IMR-90 (cell line): ENCODE results near the gene L3MBTL3. TPM values are rescaled to one million over a fixed set of nuclear protein-coding genes. Genes with fewer than 3 reads are reported as not detected.
"Not testable (repeated sequence)": the region's sequence is repeated elsewhere in the genome, so short reads cannot be mapped to it uniquely, and the experiment has no call there.

Experiments
- ATAC-seq: fragments of 200-7000 bp; cut with Tn5 transposase; 2 replicates; pipeline ENCODE4 v1.9.1; 2020; ENCODE audit warnings: low read depth, mild to moderate bottlenecking, moderate library complexity
- BruUV-seq: library from RNA; stranded (reverse); fragments of 400-500 nt; replicated peaks from 2 replicates; lab custom pipeline; 2021; lab: Mats Ljungman, UMichigan
- CTCF ChIA-PET: fragments of 300-600 bp; formaldehyde crosslinking; extraction: SDS; loops from one replicate; lab custom pipeline; 2021; ENCODE audit warnings: antibody characterized with exemption; lab: Yijun Ruan, JAX
- POLR2A ChIA-PET: fragments of 300-600 bp; sonication (Branson Sonifier 250); formaldehyde crosslinking; loops from one replicate; lab custom pipeline; 2022; ENCODE audit warnings: antibody characterized with exemption; ENCODE audit not compliant: unreplicated experiment; lab: Charles Lee
- DNase-seq: peaks from one replicate; pipeline ENCODE4 v3.0.0; 2013
- H2AFZ ChIP-seq: replicated peaks from 2 replicates; pipeline ENCODE3; 2013; ENCODE audit warnings: low read length, mild to moderate bottlenecking; ENCODE audit not compliant: poor library complexity
- H2AK5ac ChIP-seq: 2 replicates; pipeline ENCODE4 v1.6.1; 2013; ENCODE audit warnings: low read depth, low read length, inconsistent platforms
- H2AK9ac ChIP-seq: replicated peaks from 2 replicates; pipeline ENCODE3; 2013; ENCODE audit warnings: mild to moderate bottlenecking, low read depth, low read length, moderate library complexity; ENCODE audit not compliant: poor library complexity
- H2BK120ac ChIP-seq: 2 replicates; pipeline ENCODE4 v1.6.1; 2013; ENCODE audit warnings: low read depth, low read length, inconsistent platforms
- H2BK15ac ChIP-seq: 3 replicates; pipeline ENCODE4 v1.6.1; 2013; ENCODE audit warnings: low read depth, low read length, inconsistent platforms
- H2BK20ac ChIP-seq: 2 replicates; pipeline ENCODE4 v1.6.1; 2013; ENCODE audit warnings: low read depth, mild to moderate bottlenecking, inconsistent platforms, low read length, moderate library complexity
- H2BK5ac ChIP-seq: 2 replicates; pipeline ENCODE4 v1.6.1; 2013; ENCODE audit warnings: mild to moderate bottlenecking, low read depth, low read length, inconsistent platforms; ENCODE audit not compliant: poor library complexity, severe bottlenecking
- H3K14ac ChIP-seq: replicated peaks from 2 replicates; pipeline ENCODE4 v1.6.1; 2013; ENCODE audit warnings: low read depth, low read length, inconsistent platforms
- H3K18ac ChIP-seq: 2 replicates; pipeline ENCODE4 v1.6.1; 2013; ENCODE audit warnings: low read depth, low read length, control low read depth
- H3K23ac ChIP-seq: 2 replicates; pipeline ENCODE4 v1.6.1; 2013; ENCODE audit warnings: low read depth, low read length, inconsistent platforms
- H3K27ac ChIP-seq: 2 replicates; pipeline ENCODE4 v1.5.1; 2013; ENCODE audit warnings: mild to moderate bottlenecking, control low read depth, low read length; ENCODE audit not compliant: insufficient read depth
- H3K27me3 ChIP-seq: 2 replicates; pipeline ENCODE4 v1.6.1; 2013; ENCODE audit warnings: low read length; ENCODE audit not compliant: control insufficient read depth, insufficient read depth
- H3K36me3 ChIP-seq: 2 replicates; pipeline ENCODE4 v1.6.1; 2013; ENCODE audit warnings: low read length, mixed read lengths; ENCODE audit not compliant: control insufficient read depth, insufficient read depth
- H3K4ac ChIP-seq: 2 replicates; pipeline ENCODE4 v1.6.1; 2013; ENCODE audit warnings: low read depth, low read length, inconsistent platforms
- H3K4me1 ChIP-seq: 2 replicates; pipeline ENCODE4 v1.6.1; 2013; ENCODE audit warnings: low read length, mixed read lengths; ENCODE audit not compliant: control insufficient read depth, insufficient read depth
- H3K4me2 ChIP-seq: 2 replicates; pipeline ENCODE4 v1.6.1; 2013; ENCODE audit warnings: low read depth, mild to moderate bottlenecking, control low read depth, low read length, moderate library complexity
- H3K4me3 ChIP-seq: 2 replicates; pipeline ENCODE4 v1.5.1; 2013; ENCODE audit warnings: low read depth, mild to moderate bottlenecking, control low read depth, low read length, moderate library complexity; ENCODE audit not compliant: insufficient read depth
- H3K56ac ChIP-seq: 2 replicates; pipeline ENCODE4 v1.6.1; 2013; ENCODE audit warnings: low read length, inconsistent platforms; ENCODE audit not compliant: insufficient read depth; ENCODE audit errors: extremely low read depth
- H3K79me1 ChIP-seq, 2 experiments: 2 replicates each; pipeline ENCODE4 v1.6.1; 2013; ENCODE audit warnings: low read length in 2 of 2, inconsistent platforms in 1 of 2, low read depth in 1 of 2
- H3K9ac ChIP-seq: 2 replicates; pipeline ENCODE4 v1.6.1; 2013; ENCODE audit warnings: low read depth, low read length, control low read depth
- H3K9me1 ChIP-seq: 2 replicates; pipeline ENCODE4 v1.6.1; 2013; ENCODE audit warnings: low read length, inconsistent platforms; ENCODE audit not compliant: insufficient read depth
- H3K9me3 ChIP-seq: 2 replicates; pipeline ENCODE4 v1.6.1; 2013; ENCODE audit warnings: low read length; ENCODE audit not compliant: control insufficient read depth, insufficient read depth
- H4K20me1 ChIP-seq: 2 replicates; pipeline ENCODE4 v1.6.1; 2013; ENCODE audit warnings: low read length, inconsistent platforms; ENCODE audit not compliant: insufficient read depth
- H4K5ac ChIP-seq: 2 replicates; pipeline ENCODE4 v1.6.1; 2013; ENCODE audit warnings: mild to moderate bottlenecking, low read depth, low read length, control low read depth
- H4K8ac ChIP-seq, 2 experiments: 2 replicates each; pipeline ENCODE4 v1.6.1; 2013; ENCODE audit warnings: low read depth in 2 of 2, low read length in 2 of 2, control low read depth in 1 of 2, inconsistent platforms in 1 of 2
- H4K91ac ChIP-seq: 2 replicates; pipeline ENCODE4 v1.6.1; 2013; ENCODE audit warnings: low read depth, low read length, inconsistent platforms; ENCODE audit not compliant: insufficient read depth
- WGBS, 2 experiments: methylation state at CpG; one replicate each; pipeline versions ENCODE4 v1.1.5 to v1.1.7; 2013; ENCODE audit warnings: missing lambda C conversion rate in 2 of 2; ENCODE audit not compliant: insufficient read length in 1 of 2; ENCODE audit errors: extremely low coverage in 2 of 2; 5-methylcytosine and 5-hydroxymethylcytosine counted together
- dilution Hi-C: fragments of 300-500 bp; cut with HindIII; formaldehyde crosslinking; loops from one replicate; pipeline ENCODE4 v1.14.3; 2018; ENCODE audit warnings: low sequenced_read_pairs; ENCODE audit not compliant: unreplicated experiment
- in situ Hi-C: fragments of 300-500 bp; cut with MboI; formaldehyde crosslinking; loops from 3 replicates; pipeline ENCODE4 v1.14.3; 2019; ENCODE audit warnings: low sequenced_read_pairs, inconsistent platforms, mixed read lengths
- intact Hi-C: fragments of 100-400 bp; cut with micrococcal nuclease; formaldehyde crosslinking; loops from 2 replicates; pipeline ENCODE4 v1.10.0; 2022
- polyA plus RNA-seq, 3 experiments: library from polyadenylated mRNA; depleted of rRNA; stranded (reverse); fragments of >200 nt; gene quantifications; 2 replicates each; pipeline ENCODE4 v1.2.3, GENCODE V29; 2012; ENCODE audit warnings: low replicate concordance in 1 of 3
- total RNA-seq: library from RNA; depleted of rRNA; stranded (reverse); fragments of >200 nt; gene quantifications from 2 replicates; pipeline ENCODE4 v1.2.3, GENCODE V29; 2012

Gene L3MBTL3
- total and polyA plus RNA-seq, 2 of the 4 experiments (the other 2 are of a cell fraction): 7.2 to 10.9 TPM

- H3K9ac ChIP-seq, H3K4me1 ChIP-seq, H3K4me2 ChIP-seq, H3K27me3 ChIP-seq, POLR2A ChIA-PET, in situ Hi-C loops, dilution Hi-C loops, BruUV-seq, CTCF ChIA-PET, H2BK15ac ChIP-seq, H3K4ac ChIP-seq, H3K56ac ChIP-seq, H4K5ac ChIP-seq, H3K14ac ChIP-seq, H3K9me1 ChIP-seq, H4K91ac ChIP-seq, H2BK5ac ChIP-seq, H3K79me1 ChIP-seq, H4K8ac ChIP-seq, H3K18ac ChIP-seq, H3K9me3 ChIP-seq, H3K27ac ChIP-seq, H2AK9ac ChIP-seq, H2AFZ ChIP-seq, H4K20me1 ChIP-seq, H2BK20ac ChIP-seq, H3K36me3 ChIP-seq, H3K4me3 ChIP-seq, H3K23ac ChIP-seq, ATAC-seq, DNase-seq, H2BK120ac ChIP-seq, H2AK5ac ChIP-seq: not testable (repeated sequence)
- WGBS, 2 experiments: no CpG with 5 or more reads among the region's 4 CpGs
- intact Hi-C loops: loop anchor here (1.0 kb wide), 1 partner anchor 36 kb away; no protein-coding TSS in a partner anchor
These were observed 155.1 kb downstream of the L3MBTL3 start for GRCh38 chr6:130173377-130174004.
